ENCODE measurements around the gene SNX2. TPM values are rescaled to one million over a fixed set of nuclear protein-coding genes. Genes with fewer than 3 reads are reported as not detected.

Gene SNX2
- polyA plus RNA-seq, 1 experiment = 23.5 TPM

DNA sequence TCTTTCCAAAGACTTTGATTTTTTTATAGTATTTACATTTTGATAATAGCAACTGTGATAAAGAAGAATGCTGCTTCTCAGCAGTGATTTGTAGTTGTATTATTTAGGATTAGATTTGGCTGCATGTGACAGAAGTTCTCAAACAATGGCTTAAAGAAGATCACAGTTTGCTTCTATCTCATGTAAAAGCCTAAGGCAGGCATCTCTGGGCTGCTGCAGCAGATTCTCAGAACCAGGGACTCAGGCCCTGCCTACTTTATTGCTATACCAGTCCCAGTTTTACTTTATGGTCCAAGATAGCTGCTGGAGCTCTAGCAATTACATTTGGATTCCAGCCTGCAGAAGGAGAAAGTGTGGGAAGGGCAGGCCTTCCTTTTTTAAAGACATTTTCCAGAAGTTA is 8.8 kb upstream of the SNX2 start:
- no peaks in the 10 kb centered on the region for H3K36me3 ChIP-seq (ENCODE audit: control insufficient read depth, insufficient read depth, low read length)
- H3K4me3 ChIP-seq (ENCODE audit: low read depth, low read length) = no peak overlapping the region
- TF ChIP-seq, protein P1, sequence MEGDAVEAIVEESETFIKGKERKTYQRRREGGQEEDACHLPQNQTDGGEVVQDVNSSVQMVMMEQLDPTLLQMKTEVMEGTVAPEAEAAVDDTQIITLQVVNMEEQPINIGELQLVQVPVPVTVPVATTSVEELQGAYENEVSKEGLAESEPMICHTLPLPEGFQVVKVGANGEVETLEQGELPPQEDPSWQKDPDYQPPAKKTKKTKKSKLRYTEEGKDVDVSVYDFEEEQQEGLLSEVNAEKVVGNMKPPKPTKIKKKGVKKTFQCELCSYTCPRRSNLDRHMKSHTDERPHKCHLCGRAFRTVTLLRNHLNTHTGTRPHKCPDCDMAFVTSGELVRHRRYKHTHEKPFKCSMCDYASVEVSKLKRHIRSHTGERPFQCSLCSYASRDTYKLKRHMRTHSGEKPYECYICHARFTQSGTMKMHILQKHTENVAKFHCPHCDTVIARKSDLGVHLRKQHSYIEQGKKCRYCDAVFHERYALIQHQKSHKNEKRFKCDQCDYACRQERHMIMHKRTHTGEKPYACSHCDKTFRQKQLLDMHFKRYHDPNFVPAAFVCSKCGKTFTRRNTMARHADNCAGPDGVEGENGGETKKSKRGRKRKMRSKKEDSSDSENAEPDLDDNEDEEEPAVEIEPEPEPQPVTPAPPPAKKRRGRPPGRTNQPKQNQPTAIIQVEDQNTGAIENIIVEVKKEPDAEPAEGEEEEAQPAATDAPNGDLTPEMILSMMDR (IDR thresholded peaks at IDR 0.05; ENCODE audit: insufficient read depth, low read depth, low read length) = no peak
- CTCF ChIA-PET = no interaction called here
- H3K27me3 ChIP-seq (ENCODE audit: control insufficient read depth, insufficient read depth, low read length) = no peaks in the 10 kb centered on the region
- POLR2A ChIA-PET = no interaction called here
- no peak for DNase-seq (ENCODE audit: low read depth)

DNA sequence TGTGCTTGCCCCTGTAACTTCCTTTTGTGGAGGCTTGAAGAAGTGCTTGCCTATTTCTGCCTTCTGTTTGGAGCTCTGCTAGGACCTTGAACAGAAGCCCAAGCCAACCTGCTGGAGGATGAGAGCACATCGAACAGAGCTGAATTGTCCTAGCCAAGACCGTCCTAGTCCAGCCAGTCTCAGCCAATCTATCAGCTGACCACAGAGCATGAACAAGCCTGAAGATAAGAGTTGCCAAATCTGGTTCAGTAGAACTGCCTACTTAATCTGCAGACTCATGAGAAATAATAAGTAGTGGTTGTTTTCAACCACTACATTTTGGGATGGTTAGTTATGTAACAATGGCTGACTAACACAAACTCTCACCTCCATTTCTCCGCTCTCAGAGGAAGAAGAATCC is 4.4 kb upstream of the SNX2 start:
- POLR2A ChIA-PET = no interaction called here
- DNase-seq (ENCODE audit: low read depth) = no peak
- TF ChIP-seq, protein P1 (IDR thresholded peaks at IDR 0.05; ENCODE audit: insufficient read depth, low read depth, low read length) = no peak
- no peak overlapping the region for H3K4me3 ChIP-seq (ENCODE audit: low read depth, low read length)
- H3K36me3 ChIP-seq (ENCODE audit: control insufficient read depth, insufficient read depth, low read length) = no peaks in the 10 kb centered on the region
- CTCF ChIA-PET = no interaction called here
- H3K27me3 ChIP-seq (ENCODE audit: control insufficient read depth, insufficient read depth, low read length) = no peaks in the 10 kb centered on the region

DNA sequence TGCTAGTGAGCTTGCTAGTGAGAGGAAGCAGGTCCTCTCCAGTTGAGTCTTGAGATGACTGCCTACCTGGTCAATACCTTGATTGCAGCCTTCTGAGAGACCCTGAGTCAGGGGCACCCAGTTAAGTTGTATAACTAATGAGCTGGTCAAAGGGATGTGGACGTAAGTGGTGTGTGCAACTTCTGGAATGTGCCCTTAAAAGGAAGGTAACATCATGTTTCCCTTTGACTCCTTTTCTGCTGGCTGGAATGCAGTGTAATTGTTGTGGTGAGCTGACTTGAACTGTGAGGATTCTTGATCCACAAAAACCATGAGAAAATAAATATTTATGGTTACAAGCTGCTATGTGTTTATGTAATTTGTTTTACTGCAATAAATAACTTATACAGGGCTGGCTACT is 2.4 kb upstream of the SNX2 start:
- Histone ChIP-seq H3K4me3 (ENCODE audit: low read depth, low read length) (no peak overlapping the region), H3K36me3 (ENCODE audit: control insufficient read depth, insufficient read depth, low read length) (no peaks in the 10 kb centered on the region), H3K27me3 (ENCODE audit: control insufficient read depth, insufficient read depth, low read length) (no peaks in the 10 kb centered on the region)
- POLR2A ChIA-PET = interaction anchor here (0.6 kb wide), 1 partner anchor 384 kb away, joined by 3 read pairs; no protein-coding TSS in a partner anchor
- DNase-seq (ENCODE audit: low read depth) = no peak
- TF ChIP-seq, protein P1 (IDR thresholded peaks at IDR 0.05; ENCODE audit: insufficient read depth, low read depth, low read length) = no peak
- CTCF ChIA-PET = interaction anchor here (0.7 kb wide), 1 partner anchor 19 kb away, joined by 3 read pairs; no protein-coding TSS in a partner anchor

DNA sequence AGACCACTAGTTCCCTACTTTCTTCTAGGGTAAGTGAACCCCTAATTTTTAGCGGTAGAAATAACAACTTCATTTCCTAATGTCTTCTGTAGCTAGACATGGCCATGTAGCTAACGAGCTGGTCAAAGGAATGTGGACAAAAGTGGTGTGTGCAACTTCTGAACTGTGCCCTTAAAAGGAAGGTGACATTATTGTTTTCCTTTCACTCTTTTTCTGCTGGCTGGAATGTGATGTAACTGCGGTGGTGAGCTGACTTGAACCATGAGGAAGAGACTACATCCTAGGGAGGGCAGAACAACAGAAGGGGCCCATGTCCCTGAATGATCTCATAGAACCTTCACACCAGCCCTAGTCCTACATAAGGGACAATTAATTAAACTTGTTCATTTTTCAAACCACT is 1.3 kb upstream of the SNX2 start:
- TF ChIP-seq, protein P1 (IDR thresholded peaks at IDR 0.05; ENCODE audit: insufficient read depth, low read depth, low read length) = no peak
- no peak for DNase-seq (ENCODE audit: low read depth)
- ChIA-PET CTCF (interaction anchor here (1.1 to 1.8 kb wide), 2 partner anchors 15 to 70 kb away, joined by 3 to 4 read pairs; no protein-coding TSS in a partner anchor), POLR2A (no interaction called here)
- H3K27me3 ChIP-seq (ENCODE audit: control insufficient read depth, insufficient read depth, low read length) = no peaks in the 10 kb centered on the region
- no peak overlapping the region for H3K4me3 ChIP-seq (ENCODE audit: low read depth, low read length)
- H3K36me3 ChIP-seq (ENCODE audit: control insufficient read depth, insufficient read depth, low read length) = no peaks in the 10 kb centered on the region

DNA sequence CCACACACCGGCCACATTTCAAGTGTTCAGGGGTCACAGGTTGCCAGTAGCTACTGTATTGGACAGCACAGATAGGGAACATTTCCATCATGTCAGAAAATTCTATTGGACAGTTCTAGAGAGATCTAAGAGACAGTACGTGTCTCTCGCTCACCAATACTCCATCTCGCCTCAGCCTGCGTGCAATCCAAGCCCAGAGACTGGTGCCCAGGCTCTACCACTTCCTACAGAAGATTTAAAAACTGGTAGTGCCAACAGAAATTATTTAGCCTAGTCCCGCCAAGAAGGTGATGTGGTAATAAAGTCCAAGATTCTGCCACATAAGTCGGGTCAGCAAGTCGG is 390 bp upstream of the SNX2 start:
- no peaks in the 10 kb centered on the region for H3K36me3 ChIP-seq (ENCODE audit: control insufficient read depth, insufficient read depth, low read length)
- peak overlapping the region; percentile 94 for H3K4me3 ChIP-seq (ENCODE audit: low read depth, low read length)
- POLR2A ChIA-PET = no interaction called here
- no peaks in the 10 kb centered on the region for H3K27me3 ChIP-seq (ENCODE audit: control insufficient read depth, insufficient read depth, low read length)
- TF ChIP-seq, protein P1 (IDR thresholded peaks at IDR 0.05; ENCODE audit: insufficient read depth, low read depth, low read length) = no peak
- no peak for DNase-seq (ENCODE audit: low read depth)
- CTCF ChIA-PET = interaction anchor here (1.1 to 1.8 kb wide), 2 partner anchors 16 to 71 kb away, joined by 3 to 4 read pairs; no protein-coding TSS in a partner anchor
